ENCODE measurements around the gene HINFP. TPM values are rescaled to one million over a fixed set of nuclear protein-coding genes. Genes with fewer than 3 reads are reported as not detected.

Gene HINFP
- total and polyA plus RNA-seq, 2 of the 8 experiments (the other 6 are each of a cell fraction or from before 2014, with no cell fraction given): 35.0 to 37.3 TPM

- H3K4me2 ChIP-seq (ENCODE audit: insufficient read depth in 1 of 2, low read depth in 2 of 2, low read length in 2 of 2): no peak overlapping the region
- no peak overlapping the region for H3K4ac ChIP-seq (replicated peaks; ENCODE audit: insufficient read length, low read depth, low read length)
- no peak overlapping the region for H2BK12ac ChIP-seq (ENCODE audit: low read depth, low read length)
- no peak overlapping the region for H3K56ac ChIP-seq (replicated peaks; ENCODE audit: insufficient read length, low read depth, low read length)
- H3K9me3 ChIP-seq (ENCODE audit: insufficient read depth in 2 of 2, low read depth in 1 of 2, low read length in 1 of 2): no peaks in the 10 kb centered on the region
- no peak overlapping the region for H2AK5ac ChIP-seq (ENCODE audit: low read depth, low read length)
- H3K18ac ChIP-seq (ENCODE audit: extremely low read depth, low read length): no peak overlapping the region
- ChIA-PET CTCF (ENCODE audit: partially characterized antibody) (interaction anchor here (1.0 to 2.5 kb wide), 6 partner anchors 15 to 172 kb away, joined by 3 to 9 read pairs (median 4); no protein-coding TSS in a partner anchor), POLR2A (ENCODE audit: partially characterized antibody) (interaction anchor here (0.5 to 3.2 kb wide), 7 partner anchors 9 to 1526 kb away, joined by 3 to 19 read pairs (median 4); partner anchors contain the start of genes CBL and MCAM)
- no peak overlapping the region for H3K4me3 ChIP-seq (ENCODE audit: extremely low read depth in 1 of 4, insufficient read depth in 2 of 4, low read depth in 3 of 4, low read length in 4 of 4)
- H3K23me2 ChIP-seq (ENCODE audit: low read depth, low read length): peaks cover 5% of the 10 kb centered on the region; the same call in 1 of the 2 replicates
- H3K14ac ChIP-seq (ENCODE audit: insufficient read length): no peak overlapping the region
- H4K20me1 ChIP-seq (replicated peaks in 1 of 2; ENCODE audit: control insufficient read depth in 1 of 2, insufficient read depth in 2 of 2, low read length in 2 of 2): peaks cover 0 to 11% of the 10 kb centered on the region in 2 experiments
- H2BK15ac ChIP-seq (ENCODE audit: low read length): no peak overlapping the region
- H3K27me3 ChIP-seq (replicated peaks in 1 of 4; ENCODE audit: control insufficient read depth in 3 of 4, extremely low read depth in 1 of 4, insufficient read depth in 3 of 4, low read length in 3 of 4): no peaks in the 10 kb centered on the region
- 89% methylated on average over 6 of the region's 6 CpGs; no CpG with 5 or more reads in 1 of the 2 experiments for WGBS, 2 experiments (ENCODE audit: extremely low coverage in 1 of 2, insufficient coverage in 1 of 2, insufficient read length in 1 of 2, insufficient replicate concordance in 2 of 2, low coverage in 1 of 2, low lambda C conversion rate in 2 of 2, missing lambda C conversion rate in 1 of 2)
- no peak overlapping the region for H4K5ac ChIP-seq (ENCODE audit: insufficient read length, low read depth, low read length)
- H3K4me1 ChIP-seq (replicated peaks in 1 of 4; ENCODE audit: control insufficient read depth in 3 of 4, insufficient read depth in 4 of 4, low read length in 3 of 4): peaks cover 0 to 8% (median 6%) of the 10 kb centered on the region in 4 experiments; a peak in 5 of 7 replicates
- H2BK120ac ChIP-seq (replicated peaks; ENCODE audit: low read depth, low read length): no peak overlapping the region
- H4K91ac ChIP-seq (replicated peaks; ENCODE audit: insufficient read length, low read length): no peak overlapping the region
- H3K27ac ChIP-seq (ENCODE audit: low read depth, low read length): no peak overlapping the region
- H2BK5ac ChIP-seq (ENCODE audit: low read depth, low read length): no peak overlapping the region
- H4K8ac ChIP-seq (ENCODE audit: extremely low read depth, insufficient read depth, low read length): no peak overlapping the region
- TF ChIP-seq TAF7 (optimal IDR thresholded peaks at IDR 0.05; ENCODE audit: borderline replicate concordance, low read depth, low read length) (no peak), CBX8 (IDR thresholded peaks at IDR 0.05; ENCODE audit: borderline replicate concordance, low read depth, low read length) (no peak), NRF1 (IDR thresholded peaks at IDR 0.05; ENCODE audit: low read depth, low read length) (no peak), BRCA1 (IDR thresholded peaks at IDR 0.05; ENCODE audit: low read depth, low read length) (no peak), POLR2AphosphoS5 (IDR thresholded peaks at IDR 0.05; ENCODE audit: low read depth, low read length) (no peak), MAFK (IDR thresholded peaks at IDR 0.05; ENCODE audit: low read depth, low read length) (no peak), TCF12 (IDR thresholded peaks at IDR 0.05; ENCODE audit: low read depth, low read length) (no peak), KDM5A (IDR thresholded peaks at IDR 0.05; ENCODE audit: low read length) (no peak), ATF3 (IDR thresholded peaks at IDR 0.05; ENCODE audit: insufficient read depth, low read depth, low read length) (no peak), KDM1A (IDR thresholded peaks at IDR 0.05; ENCODE audit: borderline replicate concordance, low read length) (no peak)
- H3K79me2 ChIP-seq (ENCODE audit: control insufficient read depth in 1 of 2, insufficient read depth in 2 of 2, low read length in 2 of 2): peaks cover 7 to 26% of the 10 kb centered on the region in 2 experiments
- H3K79me1 ChIP-seq (ENCODE audit: low read depth, low read length): peaks cover 7% of the 10 kb centered on the region; the same call in 1 of the 2 replicates
- H3K23ac ChIP-seq (ENCODE audit: insufficient read length): no peak overlapping the region
- no peak overlapping the region for H3K9ac ChIP-seq (replicated peaks in 1 of 4; ENCODE audit: extremely low read depth in 1 of 4, low read depth in 3 of 4, low read length in 3 of 4)
- H2BK20ac ChIP-seq (ENCODE audit: low read length): no peak overlapping the region
- DNase-seq (ENCODE audit: low read depth in 1 of 2, low spot score in 2 of 2) (no peak), FAIRE-seq (no peak)
- no peak overlapping the region for H2AFZ ChIP-seq (ENCODE audit: low read length)
- peaks cover 2 to 24% (median 14%) of the 10 kb centered on the region in 4 experiments; a peak in 6 of 8 replicates for H3K36me3 ChIP-seq (ENCODE audit: control insufficient read depth in 2 of 4, insufficient read depth in 4 of 4, low read length in 3 of 4)
Observed at GRCh38 chr11:119125821-119126220, 4.4 kb downstream of the HINFP start.

Data from H1 (cell line).